Fibroblast of gingiva (primary cell): ENCODE results near the gene DCST2.

Experiments used
- DNase-seq: peaks from one replicate; pipeline ENCODE4 v3.0.0-alpha.2; 2011; ENCODE audit warnings: low read depth

Gene DCST2

GRCh38 chr1:154975409-154976059 is 58.0 kb downstream of the DCST2 start:
- peak; percentile 61 for DNase-seq

DNA sequence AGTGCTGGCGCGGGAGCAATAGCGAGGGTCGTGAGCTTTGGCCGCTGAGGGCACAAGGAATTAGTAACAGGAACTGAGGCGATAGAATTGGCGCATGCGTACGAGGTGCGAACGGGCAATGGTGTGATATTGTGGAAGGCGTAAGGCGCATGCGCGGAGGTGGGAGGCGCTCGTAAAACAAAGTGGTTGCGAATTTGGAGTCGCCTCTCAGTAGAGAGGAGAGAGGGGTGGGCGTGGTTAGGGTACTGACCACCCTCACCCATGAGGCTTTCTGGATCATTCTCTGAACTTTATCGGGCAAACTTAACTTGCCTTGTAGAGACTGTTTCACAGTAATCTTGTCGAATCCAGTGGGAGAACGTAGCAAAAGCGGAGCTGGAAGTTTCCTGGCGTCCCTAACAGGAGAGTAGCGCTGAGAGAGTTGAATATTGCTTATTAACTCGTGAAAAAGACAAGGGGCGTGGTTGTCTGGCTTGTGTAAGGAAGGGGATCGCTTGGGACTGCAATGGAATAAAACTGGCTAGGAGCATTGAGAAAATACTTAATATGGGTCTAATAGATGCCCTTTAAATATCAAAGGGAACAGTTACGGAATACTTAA is 58.7 kb downstream of the DCST2 start:
- peak; percentile 93 for DNase-seq

DNA sequence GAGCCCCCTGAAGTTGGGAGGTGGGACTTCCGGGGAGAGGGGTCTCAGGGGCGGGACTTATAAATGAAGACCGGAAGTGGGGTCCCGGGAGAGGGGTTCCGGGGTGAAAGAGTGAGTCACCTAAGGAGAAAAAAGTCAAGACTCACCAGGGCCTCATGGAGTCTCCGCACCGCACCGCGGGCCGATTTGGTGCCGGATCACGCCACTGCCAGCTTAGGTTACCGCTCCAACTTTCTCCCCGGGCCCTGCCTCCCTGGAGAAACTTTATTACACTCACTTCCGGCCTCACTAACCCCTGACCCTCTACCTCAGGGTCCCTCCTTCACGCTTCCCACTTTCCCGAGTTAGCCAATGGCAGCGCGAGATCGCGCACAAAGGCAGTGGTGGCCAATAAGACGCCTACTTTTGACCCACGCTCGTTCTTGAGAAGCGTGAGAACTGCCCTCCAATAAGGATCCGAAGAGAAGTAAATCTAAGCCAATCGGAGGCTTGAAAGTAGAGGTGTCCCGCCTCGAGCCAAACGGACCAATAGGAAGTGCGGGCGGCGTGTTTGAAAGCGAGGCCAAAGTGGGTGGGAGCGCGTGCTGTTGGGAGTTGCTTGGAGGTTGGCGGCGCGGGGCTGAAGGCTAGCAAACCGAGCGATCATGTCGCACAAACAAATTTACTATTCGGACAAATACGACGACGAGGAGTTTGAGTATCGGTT is 59.3 kb downstream of the DCST2 start, which contains the start of gene CKS1B:
TSS of gene CKS1B (plus strand) at position 580 of the 706 bp plus-strand sequence. CDS start at position 645, 65 bp downstream.
- DNase-seq = peak; percentile 100

GRCh38 chr1:154973344-154974101 is 60.1 kb downstream of the DCST2 start:
- peak; percentile 97 for DNase-seq

- peak; percentile 97 for DNase-seq
Measured at GRCh38 chr1:154972517-154973343, 60.9 kb downstream of the DCST2 start.

DNA sequence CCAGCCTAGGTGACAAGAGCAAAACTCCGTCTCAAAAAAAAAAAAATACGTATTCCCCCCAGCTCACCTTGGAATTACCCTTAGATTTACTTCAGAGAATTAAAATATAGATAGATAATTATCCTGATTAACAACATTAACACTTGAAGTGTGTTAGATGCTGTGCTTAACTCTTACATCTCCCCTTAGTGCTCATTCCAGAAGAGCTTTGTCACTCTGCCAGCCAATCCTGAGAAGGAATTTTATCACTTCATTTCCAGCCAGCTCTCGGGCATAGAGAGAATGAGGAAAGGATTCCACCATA is 61.4 kb downstream of the DCST2 start:
- no peak for DNase-seq

DNA sequence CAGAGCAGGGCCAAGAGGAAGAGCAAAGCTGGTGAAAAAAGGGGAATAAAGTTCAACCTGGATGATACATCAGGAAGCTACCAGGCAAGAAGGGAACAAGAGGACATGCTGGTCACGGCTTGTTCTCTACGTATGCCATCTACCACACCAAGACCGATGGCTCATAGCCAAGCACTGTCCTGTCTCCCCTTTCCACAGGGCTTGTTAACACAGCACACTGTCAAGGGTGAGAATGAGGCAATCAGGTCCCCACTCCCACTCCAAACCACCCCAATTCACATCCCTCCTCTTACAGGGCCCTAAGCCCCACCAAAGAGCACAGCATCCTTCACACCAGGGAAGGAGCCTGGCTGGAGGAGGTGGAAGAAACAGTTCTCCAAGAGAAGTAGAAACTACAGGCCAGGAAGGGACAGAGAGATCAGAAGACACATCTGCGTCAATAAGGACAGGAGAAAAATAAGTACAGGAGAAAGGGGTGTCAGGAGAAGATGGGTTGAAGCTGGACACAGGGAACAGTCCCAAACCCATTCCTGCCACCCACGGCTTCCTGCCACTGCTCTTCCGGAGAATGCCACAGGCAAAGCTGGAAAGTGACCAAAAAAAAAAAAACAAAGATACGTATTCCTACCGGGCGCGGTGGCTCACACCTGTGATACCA is 62.1 kb downstream of the DCST2 start:
- DNase-seq = no peak

GRCh38 chr1:154970631-154971340 is 62.8 kb downstream of the DCST2 start, which contains the start of gene SHC1:
Gene SHC1 (minus strand): TSS chr1:154970747. CDS start chr1:154970526, 221 bp downstream.
- peak; percentile 96 for DNase-seq

DNA sequence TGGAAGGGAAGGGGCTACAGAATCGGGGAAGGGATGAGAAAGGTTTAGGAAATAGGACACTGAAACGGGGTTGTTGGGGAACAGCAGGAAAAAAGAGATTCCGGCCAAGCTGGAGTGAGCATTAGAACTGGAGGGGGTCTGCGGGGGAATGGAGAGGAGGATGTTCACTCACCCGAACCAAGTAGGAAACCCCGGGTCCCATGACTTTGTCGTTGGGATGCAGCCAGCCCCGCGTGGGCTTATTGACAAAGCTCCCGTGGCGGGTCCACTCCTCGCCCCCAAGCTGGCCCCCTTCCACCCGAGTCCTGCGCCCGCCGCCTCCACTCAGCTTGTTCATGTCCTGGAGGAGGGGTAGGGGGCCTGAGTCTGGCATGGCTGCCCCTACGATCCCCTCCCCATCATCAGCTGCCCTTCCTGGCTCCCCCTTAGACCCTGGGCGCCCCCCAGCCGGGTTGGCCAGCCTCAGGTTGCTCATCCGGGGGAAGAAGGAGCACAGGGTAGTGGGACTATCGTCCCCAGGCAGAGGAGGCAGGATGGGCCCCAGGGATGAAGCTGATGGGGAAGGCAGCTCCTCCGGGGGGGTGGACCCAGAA is 63.6 kb downstream of the DCST2 start:
- DNase-seq = no peak

DNA sequence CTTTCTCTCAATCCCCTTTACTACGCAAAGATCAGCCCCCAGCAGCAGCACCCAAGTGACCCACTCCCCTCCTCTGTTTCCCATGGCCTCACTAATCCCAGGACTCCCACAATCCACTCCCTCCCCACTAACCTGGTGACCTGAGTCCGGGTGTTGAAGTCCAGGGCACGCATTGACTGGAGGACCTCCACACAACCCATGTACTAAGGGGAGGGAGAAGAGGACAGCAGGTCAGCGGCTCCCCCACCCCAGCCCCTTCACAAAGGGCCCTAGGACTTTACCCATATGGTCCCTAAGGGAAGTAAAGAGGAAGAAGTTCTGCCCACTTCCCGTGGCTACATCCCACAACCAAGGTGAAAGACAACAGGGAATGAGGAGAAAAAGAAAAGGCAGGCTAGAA is 64.3 kb downstream of the DCST2 start:
- no peak for DNase-seq

GRCh38 chr1:154968731-154969130 is 64.8 kb downstream of the DCST2 start:
- DNase-seq = no peak
